H1 (cell line): ENCODE results near the gene HMGXB3. TPM values are rescaled to one million over a fixed set of nuclear protein-coding genes. Genes with fewer than 3 reads are reported as not detected.

Experiments
- CBX5 ChIP-seq: fragments of 300-800, 300-1000 bp; sonication (generic); IDR thresholded peaks from 2 replicates; pipeline ENCODE4 v1.7.1; 2016; ENCODE audit warnings: antibody characterized with exemption, low read length, low read depth
- EGR1 ChIP-seq: IDR thresholded peaks from 2 replicates; pipeline ENCODE4 v1.6.1; 2011; ENCODE audit warnings: low read depth, low read length, borderline replicate concordance
- KDM4A ChIP-seq: IDR thresholded peaks from one replicate; pipeline ENCODE4 v1.7.1; 2012; ENCODE audit warnings: low read depth, mild to moderate bottlenecking, moderate library complexity, low read length, inconsistent platforms; ENCODE audit not compliant: severe bottlenecking
- SIRT6 ChIP-seq: IDR thresholded peaks from one replicate; pipeline ENCODE4 v1.7.1; 2012; ENCODE audit warnings: low read length, inconsistent platforms
- SUZ12 ChIP-seq: fragments of 200-600 bp; sonication (generic); IDR thresholded peaks from 2 replicates; pipeline ENCODE4 v1.6.1; 2012; ENCODE audit warnings: mild to moderate bottlenecking, inconsistent platforms, low read length, moderate library complexity, mixed read lengths
- TCF12 ChIP-seq: IDR thresholded peaks from 2 replicates; pipeline ENCODE4 v1.6.1; 2011; ENCODE audit warnings: low read depth, mild to moderate bottlenecking, low read length
- polyA plus RNA-seq, 7 experiments: library from polyadenylated mRNA; depleted of rRNA in 3 of 7; stranded (reverse) in 5 of 7; unstranded in 2 of 7; fragments of >200 nt in 5 of 7; fragments of 200-250 nt in 2 of 7; gene quantifications; 1 replicate in 5 of 7; 2 replicates in 1 of 7; 4 replicates in 1 of 7; pipeline versions ENCODE4 v1.2.1 to v1.2.3, GENCODE V29; 2011 to 2013; ENCODE audit warnings: missing spikeins in 2 of 7, mixed read lengths in 2 of 7
- total RNA-seq: library from RNA; stranded (reverse); fragmentation: NEBNext Ultra II Directional; extraction: Animal tissue kit (Norgen Biotek cat#: 25700); gene quantifications from 2 replicates; pipeline ENCODE4 v1.2.1, GENCODE V29; 2021

HMGXB3 gene
- total and polyA plus RNA-seq, 2 of the 8 experiments (the other 6 are each of a cell fraction or from before 2014, with no cell fraction given) = 26.8 to 28.0 TPM

DNA sequence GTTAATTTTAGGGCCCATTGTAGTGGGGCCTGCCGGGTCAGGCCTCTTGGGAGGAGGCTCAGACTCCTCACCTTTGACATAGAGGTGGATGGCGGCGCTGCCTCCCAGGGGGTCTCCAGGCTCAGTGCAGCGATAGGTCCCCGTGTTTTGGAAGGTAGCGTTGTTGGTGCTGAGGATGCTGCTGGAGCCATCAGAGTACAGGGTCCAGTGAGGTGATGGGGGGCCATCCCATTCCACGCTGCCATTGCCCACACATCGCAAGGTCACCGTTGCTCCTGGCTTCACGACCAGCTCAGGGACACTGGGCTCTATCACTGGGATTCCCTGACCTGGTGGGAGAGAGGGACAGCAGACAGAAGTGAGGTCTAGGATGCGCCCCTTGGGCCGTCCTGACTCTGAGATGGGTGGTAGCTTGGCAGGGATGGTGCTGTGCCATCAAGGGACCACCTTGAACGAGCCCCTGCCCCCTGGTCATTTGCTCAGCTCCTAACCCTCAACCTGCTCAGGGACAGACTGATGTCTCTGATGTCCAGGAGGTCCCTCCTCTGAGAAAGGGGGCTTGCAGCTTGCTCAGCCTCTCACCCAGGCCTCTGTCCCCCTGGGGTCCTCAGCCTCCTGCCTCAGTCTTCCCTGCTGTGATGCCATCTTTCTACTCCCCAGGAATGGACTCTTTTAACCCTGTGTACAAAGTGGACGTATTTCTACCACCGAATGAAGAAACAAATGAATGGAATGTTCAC, 80.3 kb downstream of the HMGXB3 start (continued):
- TF ChIP-seq KDM4A (no peak), TCF12 (no peak), SUZ12 (no peak), SIRT6 (no peak), EGR1 (no peak), CBX5 (no peak)
